CD14-positive monocyte (primary cell): Measurements from ENCODE around the gene SACM1L. TPM values are rescaled to one million over a fixed set of nuclear protein-coding genes. Genes with fewer than 3 reads are reported as not detected.

Experiments used
- DNase-seq, 3 donors: peaks; one replicate each; pipeline ENCODE4 v3.0.0-alpha.2; 2011 to 2022
- H2AFZ ChIP-seq: 2 replicates; pipeline ENCODE4 v1.6.0; 2012; ENCODE audit warnings: mild to moderate bottlenecking, low read depth, low read length, inconsistent platforms; ENCODE audit not compliant: insufficient read depth, poor library complexity, severe bottlenecking
- H3K27ac ChIP-seq, 2 donors: 1 replicate in 1 of 2; 2 replicates in 1 of 2; pipeline ENCODE4 v1.5.1; 2012 to 2013; ENCODE audit warnings: low read length in 2 of 2, control low read depth in 1 of 2, inconsistent platforms in 1 of 2, low read depth in 1 of 2, mild to moderate bottlenecking in 1 of 2
- H3K27me3 ChIP-seq, 2 donors: one replicate each; pipeline versions ENCODE4 v1.6.0 to v1.6.1; 2011 to 2013; ENCODE audit warnings: low read length in 2 of 2; ENCODE audit not compliant: control insufficient read depth in 2 of 2, insufficient read depth in 2 of 2
- H3K36me3 ChIP-seq, 2 donors: replicated peaks in 1 of 2; 1 replicate in 1 of 2; 2 replicates in 1 of 2; pipeline versions ENCODE4 v1.5.1 to v1.6.1; 2012 to 2013; ENCODE audit warnings: low read length in 2 of 2, control low read depth in 1 of 2, inconsistent platforms in 1 of 2, mild to moderate bottlenecking in 1 of 2; ENCODE audit not compliant: insufficient read depth in 2 of 2, control insufficient read depth in 1 of 2
- H3K4me1 ChIP-seq, 2 donors: 1 replicate in 1 of 2; 2 replicates in 1 of 2; pipeline versions ENCODE4 v1.5.1 to v1.6.1; 2012 to 2013; ENCODE audit warnings: low read length in 2 of 2, control low read depth in 1 of 2, inconsistent platforms in 1 of 2, mild to moderate bottlenecking in 1 of 2, moderate library complexity in 1 of 2; ENCODE audit not compliant: insufficient read depth in 2 of 2, control insufficient read depth in 1 of 2
- H3K4me2 ChIP-seq: replicated peaks from 2 replicates; pipeline ENCODE3; 2012; ENCODE audit warnings: low read length, moderate library complexity, mild to moderate bottlenecking; ENCODE audit not compliant: poor library complexity, severe bottlenecking; ENCODE audit errors: extremely low read depth
- H3K4me3 ChIP-seq, 3 experiments: fragments of 200-600 bp in 1 of 3; sonication (generic) in 1 of 3; replicated peaks in 1 of 3; 1 replicate in 2 of 3; 2 replicates in 1 of 3; pipeline ENCODE4 v1.5.1; 2011 to 2013; ENCODE audit warnings: low read length in 3 of 3, mild to moderate bottlenecking in 3 of 3, control low read depth in 2 of 3, low read depth in 2 of 3, inconsistent platforms in 1 of 3, moderate library complexity in 1 of 3
- H3K79me2 ChIP-seq: 2 replicates; pipeline ENCODE4 v1.6.0; 2012; ENCODE audit warnings: mild to moderate bottlenecking, control low read depth, inconsistent platforms, low read length, moderate library complexity; ENCODE audit not compliant: insufficient read depth
- H3K9ac ChIP-seq: 2 replicates; pipeline ENCODE4 v1.6.0; 2017; ENCODE audit warnings: low read length, mild to moderate bottlenecking; ENCODE audit not compliant: insufficient read depth, poor library complexity, severe bottlenecking
- H3K9me3 ChIP-seq, 2 donors: replicated peaks in 1 of 2; 1 replicate in 1 of 2; 2 replicates in 1 of 2; pipeline versions ENCODE4 v1.5.1 to v1.6.1; 2012 to 2013; ENCODE audit warnings: low read length in 2 of 2, control low read depth in 1 of 2; ENCODE audit not compliant: control insufficient read depth in 1 of 2, insufficient read depth in 1 of 2
- H4K20me1 ChIP-seq: 2 replicates; pipeline ENCODE4 v1.6.0; 2012; ENCODE audit warnings: mild to moderate bottlenecking, low read length, control low read depth, moderate library complexity; ENCODE audit not compliant: insufficient read depth
- H3K27ac Mint-ChIP-seq, 7 donors: one replicate each; pipeline ENCODE4 v1.8.0; 2020; ENCODE audit warnings: mild to moderate bottlenecking in 7 of 7, mixed read lengths in 7 of 7, moderate library complexity in 6 of 7, inconsistent platforms in 2 of 7
- H3K27me3 Mint-ChIP-seq, 3 donors: one replicate each; pipeline ENCODE4 v1.8.0; 2021 to 2022; ENCODE audit warnings: low read depth in 3 of 3, mild to moderate bottlenecking in 3 of 3, mixed read lengths in 3 of 3, moderate library complexity in 3 of 3, inconsistent platforms in 1 of 3
- H3K36me3 Mint-ChIP-seq, 2 donors: one replicate each; pipeline ENCODE4 v1.8.0; 2020; ENCODE audit warnings: mixed read lengths in 2 of 2, inconsistent platforms in 1 of 2, mild to moderate bottlenecking in 1 of 2
- H3K4me1 Mint-ChIP-seq: one replicate; pipeline ENCODE4 v1.8.0; 2020; ENCODE audit warnings: mild to moderate bottlenecking, mixed read lengths
- H3K4me3 Mint-ChIP-seq, 2 donors: one replicate each; pipeline ENCODE4 v1.8.0; 2020; ENCODE audit warnings: mild to moderate bottlenecking in 2 of 2, mixed read lengths in 2 of 2, moderate library complexity in 1 of 2
- H3K9me3 Mint-ChIP-seq, 7 donors: one replicate each; pipeline ENCODE4 v1.8.0; 2020 to 2022; ENCODE audit warnings: mixed read lengths in 7 of 7, mild to moderate bottlenecking in 6 of 7, moderate library complexity in 6 of 7, inconsistent platforms in 2 of 7
- CTCF ChIP-seq: fragments of 200-600 bp; IDR thresholded peaks from one replicate; pipeline ENCODE4 v1.8.0; 2022; ENCODE audit warnings: antibody characterized with exemption, mild to moderate bottlenecking
- WGBS: methylation state at CpG from one replicate; pipeline ENCODE4 v1.1.5; 2013; ENCODE audit warnings: missing lambda C conversion rate; ENCODE audit not compliant: insufficient coverage; 5-methylcytosine and 5-hydroxymethylcytosine counted together
- intact Hi-C, 2 donors: fragments of 100-400 bp; cut with micrococcal nuclease; formaldehyde crosslinking; loops; one replicate each; pipeline versions ENCODE4 v1.15.0 to v1.15.1; 2023
- polyA minus RNA-seq: library from RNA; depleted of rRNA, polyadenylated mRNA; stranded (reverse); fragments of >200 nt; gene quantifications from 2 replicates; pipeline ENCODE4 v1.2.3, GENCODE V29; 2012
- polyA plus RNA-seq, 3 donors: library from polyadenylated mRNA; depleted of rRNA in 1 of 3; unstranded in 2 of 3; stranded (reverse) in 1 of 3; fragments of 300-500 nt in 2 of 3; fragments of >200 nt in 1 of 3; fragmentation: Illumina TruSeq in 2 of 3; gene quantifications; 1 replicate in 2 of 3; 2 replicates in 1 of 3; pipeline ENCODE4 v1.2.3, GENCODE V29; 2012 to 2021
- total RNA-seq, 12 experiments: library from RNA in 1 of 12; stranded (reverse) in 1 of 12; fragments of 120-200 nt in 1 of 12; gene quantifications; one replicate each; pipeline ENCODE4 v1.2.4 and lab custom pipeline; 2013 to 2026; ENCODE audit warnings: mixed read lengths in 6 of 12, inconsistent platforms in 1 of 12

The SACM1L gene
- total RNA-seq (2013) = 52.6 TPM
- polyA plus RNA-seq = 10 to 100 TPM; 14.6 to 25.7 (median 21.5) TPM
- 13.4 and 14.4 TPM in 2 replicates for polyA minus RNA-seq
- 23.7 to 81.1 (median 41.9) reads per million in 11 experiments for total RNA-seq (lab: John Stamatoyannopoulos, UW)

GRCh38 chr3:45688882-45689786 is at the start of gene SACM1L:
TSS of gene SACM1L (plus strand) at chr3:45689396. CDS start at chr3:45689466, 70 bp downstream.
- H3K4me1 ChIP-seq = peaks cover 35 to 41% of the 10 kb centered on the region in 2 donors
- Mint-ChIP-seq H3K4me3 (peak within 1 kb of the TSS; percentile 83 to 90), H3K9me3 (no peaks in the 10 kb centered on the region), H3K27me3 (peaks cover 0 to 5% (median 0%) of the 10 kb centered on the region in 3 donors), H3K27ac (peak within 1 kb of the TSS; percentile 86 to 92 (median 91)), H3K4me1 (peaks cover 42% of the 10 kb centered on the region), H3K36me3 (peaks cover 13 to 14% of the 10 kb centered on the region in 2 donors)
- peaks cover 6 to 12% of the 10 kb centered on the region in 2 donors for H3K36me3 ChIP-seq
- no peaks in the 10 kb centered on the region for H3K9me3 ChIP-seq
- peak within 1 kb of the TSS; percentile 83 for H3K9ac ChIP-seq
- peaks cover 49% of the 10 kb centered on the region for H3K79me2 ChIP-seq
- H3K27me3 ChIP-seq = no peaks in the 10 kb centered on the region
- DNase-seq = peak; percentile 98 to 99 (median 98)
- peak within 1 kb of the TSS; percentile 87 for H2AFZ ChIP-seq
- peak within 1 kb of the TSS; percentile 80 to 81 for H3K27ac ChIP-seq
- H3K4me3 ChIP-seq = peak within 1 kb of the TSS; percentile 55 to 91 (median 77)
- WGBS = under 1% methylated on average over 78 of the region's 81 CpGs
- intact Hi-C loops = loop anchor here in 1 of 2 donors (10.0 kb wide), 1 partner anchor 654 kb away; no protein-coding TSS in a partner anchor
- no peak for TF ChIP-seq CTCF
- peak within 1 kb of the TSS; percentile 97 for H3K4me2 ChIP-seq
- peaks cover 46% of the 10 kb centered on the region for H4K20me1 ChIP-seq

- H3K27me3 Mint-ChIP-seq = peaks cover 0 to 6% (median 2%) of the 10 kb centered on the region in 3 donors
- Histone ChIP-seq H3K4me2 (peak overlapping the region; percentile 11), H2AFZ (no peak overlapping the region), H3K79me2 (peaks cover 65% of the 10 kb centered on the region), H3K27ac (peak overlapping the region in 1 of 2 donors; percentile 27), H3K4me1 (peaks cover 39 to 61% of the 10 kb centered on the region in 2 donors), H3K27me3 (no peaks in the 10 kb centered on the region), H3K36me3 (peaks cover 19 to 35% of the 10 kb centered on the region in 2 donors), H3K9ac (no peak overlapping the region), H4K20me1 (peaks cover 85% of the 10 kb centered on the region), H3K9me3 (no peaks in the 10 kb centered on the region), H3K4me3 (no peak overlapping the region)
- peaks cover 56 to 69% of the 10 kb centered on the region in 2 donors for H3K36me3 Mint-ChIP-seq
- intact Hi-C loops = loop anchor here in 1 of 2 donors (5.0 kb wide), 1 partner anchor 93 kb away; no protein-coding TSS in a partner anchor
- H3K9me3 Mint-ChIP-seq = no peaks in the 10 kb centered on the region
- TF ChIP-seq CTCF = no peak
- H3K4me3 Mint-ChIP-seq = peak overlapping the region in 1 of 2 donors; percentile 28
- peak; percentile 55 to 64 (median 55) for DNase-seq
- H3K27ac Mint-ChIP-seq = peak overlapping the region in 6 of 7 donors; percentile 22 to 90 (median 78)
- peaks cover 60% of the 10 kb centered on the region for H3K4me1 Mint-ChIP-seq
- WGBS = 83% methylated on average over 1 of the region's 1 CpG
Measured at GRCh38 chr3:45640091-45640507, 49.1 kb upstream of the SACM1L start.
